HG03469 (cell line): ENCODE data around the gene PARVG.

Experiments
- ATAC-seq: cut with Tn5 transposase; IDR thresholded peaks from one replicate; pipeline ENCODE4 v1.9.1; 2021; ENCODE audit warnings: mild to moderate bottlenecking, moderate library complexity, moderate number of reproducible peaks; ENCODE audit not compliant: unreplicated experiment

The PARVG gene

DNA sequence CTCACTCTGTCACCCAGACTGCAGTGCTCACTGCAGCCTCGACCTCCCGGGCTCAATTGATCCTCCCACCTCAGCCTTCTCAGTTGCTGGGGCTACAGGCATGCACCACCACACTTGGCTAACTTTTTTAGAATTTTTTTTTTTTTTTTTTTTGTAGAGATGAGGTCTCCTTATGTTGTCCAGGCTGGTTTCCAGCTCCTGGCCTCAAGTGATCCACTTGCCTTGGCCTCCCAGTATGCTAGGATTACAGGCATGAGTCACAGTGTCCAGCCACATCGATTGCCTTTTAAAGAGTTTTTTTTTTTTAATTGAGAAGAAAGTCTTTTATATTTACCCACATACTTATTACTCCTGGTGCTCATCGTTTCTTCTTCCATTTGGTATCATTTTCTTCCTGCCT is 30.0 kb downstream of the PARVG start:
- ATAC-seq, result no peak

DNA sequence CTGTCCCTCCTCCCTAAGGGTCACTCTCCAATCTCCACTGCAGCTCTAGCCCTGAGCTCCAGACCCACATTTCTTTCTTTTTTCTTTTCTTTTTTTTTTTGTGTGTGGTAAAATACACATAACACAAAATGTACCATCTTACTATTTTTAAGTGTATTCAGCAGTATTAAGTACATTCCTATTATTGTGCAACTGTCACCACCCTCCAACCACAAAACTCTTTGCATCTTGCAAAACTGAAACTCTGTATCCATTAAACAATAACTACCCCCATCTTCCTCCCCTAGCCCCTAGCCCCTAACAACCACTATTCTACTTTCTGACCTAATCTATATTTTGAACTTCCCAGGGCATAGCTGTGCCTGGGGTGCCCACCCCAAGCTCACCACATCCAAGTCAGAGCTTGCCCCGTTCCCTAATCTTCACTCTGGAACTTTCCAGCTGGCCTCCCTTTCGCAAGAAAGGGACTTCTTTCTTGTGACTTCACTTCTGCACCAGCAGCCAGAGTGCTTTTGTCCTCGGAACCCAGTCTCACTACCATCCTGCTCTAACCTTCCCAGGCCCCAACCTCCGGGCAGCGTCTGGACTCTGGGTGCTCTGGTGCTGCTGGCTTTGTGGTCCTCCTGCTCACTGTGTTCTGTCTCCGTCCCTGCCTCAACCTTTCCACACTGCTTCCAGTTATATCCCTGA is 30.7 kb downstream of the PARVG start:
- ATAC-seq, result no peak

- ATAC-seq, result no peak
Observed at GRCh38 chr22:44211946-44212930, 31.5 kb downstream of the PARVG start.

DNA sequence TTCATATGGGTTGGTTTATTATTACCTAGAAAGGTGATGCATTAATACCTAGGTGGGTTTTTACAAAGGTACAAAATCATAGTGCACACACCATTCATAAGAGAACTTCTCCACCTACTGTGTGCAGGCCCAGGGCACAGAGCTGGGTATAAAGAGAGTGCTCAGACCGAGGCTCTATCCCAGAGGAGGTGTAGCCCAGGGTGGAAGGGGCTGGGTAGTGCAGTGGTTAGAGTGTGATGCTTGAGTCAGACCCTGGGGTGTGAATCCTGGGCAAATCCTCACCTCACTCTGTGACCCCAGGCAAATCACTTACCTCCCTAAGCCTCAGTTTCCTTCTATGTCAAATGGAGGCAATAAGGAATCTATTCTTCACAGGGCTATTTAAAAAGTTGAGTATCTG is 32.2 kb downstream of the PARVG start:
- ATAC-seq, result no peak

DNA sequence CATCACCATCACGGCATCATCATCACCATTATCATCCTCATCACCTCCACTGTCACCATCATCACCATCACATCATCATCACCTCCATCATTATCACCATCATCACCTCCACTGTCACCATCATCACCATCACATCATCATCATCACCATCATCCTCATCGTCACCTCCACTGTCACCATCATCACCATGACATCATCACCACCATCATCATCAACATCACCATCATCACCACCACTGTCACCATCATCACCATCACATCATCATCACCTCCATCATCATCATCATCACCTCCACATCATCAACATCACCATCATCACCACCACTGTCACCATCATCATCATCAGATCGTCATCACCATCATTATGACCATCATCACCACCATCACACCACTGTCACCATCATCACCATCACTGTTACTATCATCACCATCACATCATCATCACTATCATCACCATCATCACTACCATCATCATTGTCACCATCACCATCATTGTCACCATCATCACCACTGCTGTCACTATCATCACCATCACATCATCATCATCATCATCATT is 32.8 kb downstream of the PARVG start:
- no peak for ATAC-seq

DNA sequence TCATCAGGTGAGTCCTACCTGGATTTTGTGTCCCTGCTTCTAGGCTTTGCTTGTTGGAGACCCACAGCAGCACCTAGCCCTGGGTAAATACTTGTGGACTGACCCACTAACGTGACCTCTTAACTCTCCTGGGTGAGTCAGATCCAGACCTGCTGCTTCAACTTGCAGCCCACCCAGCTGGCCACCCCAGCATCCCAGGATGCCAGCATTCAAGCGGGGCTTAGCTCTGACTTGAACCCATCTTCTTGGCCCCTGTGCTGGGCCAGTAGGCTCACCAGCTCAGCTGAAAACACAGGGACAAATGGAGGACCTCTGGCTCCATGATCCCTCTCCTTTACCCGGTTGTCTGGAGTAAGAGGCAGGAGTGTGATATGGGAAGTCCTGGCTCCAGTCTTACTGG is 33.5 kb downstream of the PARVG start:
- ATAC-seq, result no peak

DNA sequence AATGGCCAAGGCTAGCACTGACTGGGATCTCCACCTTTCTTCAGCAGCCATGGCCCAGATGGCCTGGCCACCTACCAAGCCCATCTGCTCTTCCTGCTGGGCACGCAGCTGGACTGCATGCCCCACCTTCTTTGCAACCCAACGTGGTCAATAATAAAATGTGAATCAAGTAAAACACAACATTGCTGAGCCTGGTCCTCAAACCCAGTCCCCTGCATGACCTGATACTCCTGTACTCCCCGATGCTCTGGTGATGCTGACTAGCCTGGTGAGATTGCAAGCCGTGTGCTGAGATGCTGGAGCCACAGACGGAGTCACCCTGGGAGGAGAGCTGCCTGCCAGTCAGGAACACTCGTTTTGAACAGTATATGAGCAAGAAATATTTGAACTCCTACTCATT is 34.0 kb downstream of the PARVG start:
- ATAC-seq, result no peak

GRCh38 chr22:44215287-44215686 is 34.6 kb downstream of the PARVG start:
- ATAC-seq, result no peak

- no peak for ATAC-seq
Observed at GRCh38 chr22:44217346-44217745, 36.6 kb downstream of the PARVG start.

GRCh38 chr22:44218071-44218470 is 37.3 kb downstream of the PARVG start:
- ATAC-seq, result no peak

DNA sequence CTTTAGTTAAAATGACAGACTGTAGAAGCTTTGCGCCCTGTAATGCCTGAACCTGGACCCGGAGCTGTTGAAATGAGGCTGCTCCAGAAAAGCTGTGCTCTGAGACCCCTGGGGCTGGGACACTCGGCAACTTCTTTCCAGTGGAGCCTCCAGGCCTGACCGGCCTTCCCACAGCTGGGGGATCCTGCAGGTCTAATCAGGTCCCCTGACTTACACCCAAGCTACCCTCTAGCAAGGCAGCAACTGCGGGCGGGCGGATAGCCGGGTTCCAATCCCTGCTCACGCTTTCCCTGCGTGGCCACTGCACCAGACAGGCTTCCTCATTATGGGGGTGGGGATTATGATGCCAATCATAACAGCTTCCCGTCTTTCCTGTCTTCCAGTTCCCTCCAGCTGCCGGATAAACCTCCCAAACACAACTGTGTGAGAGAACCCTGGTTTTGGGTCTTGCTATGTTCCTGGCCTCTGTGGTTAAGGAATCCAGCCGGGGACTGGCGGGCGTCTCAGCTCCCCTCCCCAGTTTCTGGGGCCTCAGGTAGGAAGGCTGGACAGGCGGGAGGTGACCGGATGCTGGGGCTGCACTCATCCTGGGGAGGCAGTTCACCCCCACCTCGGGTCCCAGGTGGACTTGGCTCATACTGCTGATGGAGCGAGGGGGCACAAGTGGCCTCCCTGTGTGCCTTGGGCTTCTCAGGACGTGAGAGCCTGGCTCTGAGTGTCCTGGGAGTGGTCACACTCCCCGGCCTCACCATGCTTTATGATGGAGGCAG is 38.6 kb downstream of the PARVG start:
- no peak for ATAC-seq

DNA sequence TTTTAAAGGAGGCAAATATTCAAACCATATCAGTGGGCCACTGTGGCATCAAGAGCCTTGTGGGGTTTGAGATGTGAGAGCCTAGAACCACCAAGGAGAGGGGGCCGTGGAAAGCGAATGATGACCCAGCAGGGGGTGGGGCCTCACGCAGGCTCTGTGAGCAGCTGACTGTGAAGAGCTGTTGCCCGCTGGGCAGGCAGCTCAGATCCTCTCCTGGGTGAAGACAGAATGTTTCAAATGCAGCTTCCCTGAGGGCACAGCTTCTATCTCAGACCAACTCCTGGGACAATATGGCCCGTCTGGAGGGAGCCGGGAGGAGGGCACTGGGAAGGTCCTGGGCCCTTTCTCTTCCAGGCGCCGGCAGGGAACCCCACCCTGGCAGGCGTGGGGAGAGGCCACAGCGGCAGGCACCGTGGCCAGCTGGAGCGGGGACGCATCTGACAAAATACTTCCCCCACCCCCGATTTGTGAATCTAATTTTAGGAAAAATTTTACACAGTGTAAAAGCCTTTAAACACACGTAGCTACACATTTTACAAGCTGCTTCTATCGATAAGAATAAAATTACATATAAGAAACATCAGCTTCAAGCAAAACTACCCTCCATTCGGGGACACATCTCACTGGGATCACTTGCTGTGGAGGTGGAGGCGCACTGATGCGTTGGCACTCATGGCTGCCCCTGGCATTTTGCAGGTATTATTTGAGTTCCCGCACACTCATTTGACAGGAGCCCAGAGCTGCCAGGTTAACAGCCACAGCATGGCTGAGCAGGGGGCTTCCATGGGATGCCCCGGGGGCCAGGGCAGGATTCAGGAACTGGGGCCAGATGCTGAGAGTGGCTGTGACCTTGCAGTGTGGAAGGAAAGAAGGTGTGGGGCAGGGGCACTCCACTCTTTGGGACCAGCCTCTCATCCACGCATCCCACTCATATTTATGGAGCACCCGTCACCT is 40.3 kb downstream of the PARVG start:
- no peak for ATAC-seq

GRCh38 chr22:44221710-44222475 is 41.2 kb downstream of the PARVG start:
- ATAC-seq, result no peak

DNA sequence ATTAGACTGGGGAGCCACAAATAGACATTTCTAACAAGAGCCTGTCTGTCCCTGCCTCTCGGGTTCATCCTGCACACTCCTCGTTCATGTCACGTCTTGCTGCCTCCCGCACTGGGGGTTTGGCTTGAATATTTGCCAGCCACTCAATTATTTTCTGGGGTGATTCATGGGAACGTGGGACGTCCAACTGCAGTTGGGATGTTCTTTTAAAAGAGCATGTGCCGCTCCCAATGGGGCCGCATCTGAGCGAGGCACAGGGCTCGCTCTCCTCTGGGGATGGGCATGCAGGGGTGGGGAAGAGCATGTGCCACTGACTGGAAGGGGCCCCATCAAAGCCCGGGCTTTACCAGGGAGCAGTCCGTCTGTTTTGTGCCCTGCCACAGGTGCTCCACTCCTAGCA is 43.4 kb downstream of the PARVG start:
- no peak for ATAC-seq

DNA sequence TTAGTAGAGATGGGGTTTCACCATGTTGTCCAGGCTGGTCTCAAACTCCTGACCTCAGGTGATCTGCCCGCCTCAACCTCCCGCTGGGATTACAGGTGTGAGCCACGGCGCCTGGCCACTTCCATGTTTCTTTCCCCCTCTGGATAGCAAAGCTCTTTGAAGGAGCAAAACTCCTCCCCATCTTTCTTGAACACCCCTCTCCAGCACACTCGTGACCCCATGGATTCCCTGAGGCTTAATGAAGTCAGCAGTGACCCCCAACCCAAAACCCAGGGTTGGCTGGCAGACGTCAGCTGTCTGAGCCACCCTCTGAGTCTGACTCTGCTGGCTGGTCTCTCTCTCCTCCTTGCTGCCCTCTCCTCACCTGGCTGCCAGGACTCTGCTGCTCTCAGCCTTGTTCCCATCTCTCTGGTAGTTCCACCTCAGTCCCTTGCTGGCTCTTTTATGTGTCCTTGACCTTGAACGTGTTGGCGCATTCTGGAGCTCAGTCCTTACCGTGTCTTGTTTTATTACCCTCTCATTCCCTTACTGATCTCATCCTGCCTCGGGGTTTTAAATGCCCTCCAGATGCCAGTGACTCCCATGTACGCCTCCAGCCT is 44.5 kb downstream of the PARVG start:
- no peak for ATAC-seq

DNA sequence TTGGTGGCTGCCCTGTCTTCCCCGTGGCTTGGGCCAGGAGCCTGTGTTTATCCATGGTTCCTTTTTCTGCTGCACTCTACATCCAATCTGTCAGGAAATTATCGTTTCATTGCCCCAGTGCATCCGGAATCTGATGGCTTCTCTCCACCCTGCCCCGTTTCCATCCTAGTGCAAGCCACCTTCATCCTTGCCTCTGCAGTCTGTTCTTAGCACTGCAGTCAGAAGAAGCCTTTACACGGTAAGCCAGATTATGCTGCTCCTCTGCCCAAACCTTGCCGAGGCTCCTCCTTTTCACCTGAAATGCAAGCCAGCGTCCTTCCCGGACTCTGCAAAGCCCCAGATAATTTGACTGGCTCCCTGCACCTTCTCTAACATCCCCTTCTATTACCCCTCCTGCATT is 45.1 kb downstream of the PARVG start:
- no peak for ATAC-seq

DNA sequence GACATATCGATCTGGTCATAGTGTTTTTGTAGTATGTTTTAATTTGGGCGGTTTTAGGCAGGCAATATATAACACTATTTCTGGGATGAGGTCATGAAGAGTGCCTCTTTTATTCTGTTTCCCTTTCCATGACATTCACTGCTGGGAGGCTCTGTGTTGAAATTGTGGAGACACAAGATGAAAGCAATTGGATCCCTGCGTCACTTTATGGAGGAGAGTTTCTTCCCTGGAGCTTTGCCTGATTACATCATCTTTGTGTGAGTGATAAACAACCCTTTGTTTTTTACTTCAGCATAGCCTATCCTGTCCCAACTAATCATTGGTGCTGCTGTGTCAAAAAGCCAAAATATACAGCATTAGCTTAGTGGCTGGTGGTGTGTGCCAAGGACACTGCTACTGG is 48.6 kb downstream of the PARVG start:
- ATAC-seq, result no peak

DNA sequence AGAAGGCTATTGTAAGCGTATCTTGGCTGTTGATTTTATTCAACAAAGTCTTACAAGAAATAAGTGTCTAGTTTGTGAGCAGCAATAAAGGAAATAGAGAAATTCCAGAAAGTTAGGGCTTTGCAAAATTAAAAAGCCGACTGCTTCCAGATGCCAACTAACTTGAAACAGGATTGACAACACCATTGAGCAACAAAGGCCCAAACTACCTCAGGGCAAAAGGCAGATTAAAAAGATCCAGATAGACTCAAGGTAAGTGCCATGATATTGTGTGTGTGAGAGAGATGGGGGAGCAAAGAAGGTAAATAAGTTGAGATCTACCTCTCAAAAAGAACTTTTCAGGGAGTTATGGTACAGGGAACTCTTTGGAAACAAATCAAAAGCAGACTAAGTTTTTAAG is 49.1 kb downstream of the PARVG start:
- ATAC-seq, result no peak

DNA sequence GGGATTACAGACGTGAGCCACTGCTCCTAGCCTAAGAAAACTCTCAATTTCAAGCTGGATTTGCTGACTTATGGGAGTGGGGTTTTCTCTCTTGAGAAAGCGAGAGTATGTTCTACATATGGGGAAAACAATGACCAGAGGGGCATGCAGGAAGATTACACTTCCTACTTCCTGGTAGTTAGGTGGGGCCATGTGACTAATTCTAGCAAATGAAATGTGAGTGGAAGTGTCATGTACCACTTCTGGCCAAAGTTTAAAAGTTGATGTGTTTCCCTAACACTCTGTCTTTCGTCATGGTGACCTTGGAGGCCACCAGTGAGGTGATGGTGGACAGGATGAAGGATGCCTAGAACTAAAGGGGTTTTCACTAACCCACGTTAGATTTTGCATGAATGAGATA is 50.5 kb downstream of the PARVG start:
- ATAC-seq, result no peak
